NCI-H2081 treated with DMSO at 0.1 percent for 48 hours (cell line): ENCODE results near the gene FIP1L1.
"Not testable (repeated sequence)": the region's sequence is repeated elsewhere in the genome, so short reads cannot be mapped to it uniquely, and the experiment has no call there.

Source experiments
- DNase-seq: peaks from one replicate; lab custom pipeline; 2025; lab: John Stamatoyannopoulos, UW

The FIP1L1 gene

GRCh38 chr4:53376900-53377299 is 541 bp upstream of the FIP1L1 start:
- DNase-seq = no peak

DNA sequence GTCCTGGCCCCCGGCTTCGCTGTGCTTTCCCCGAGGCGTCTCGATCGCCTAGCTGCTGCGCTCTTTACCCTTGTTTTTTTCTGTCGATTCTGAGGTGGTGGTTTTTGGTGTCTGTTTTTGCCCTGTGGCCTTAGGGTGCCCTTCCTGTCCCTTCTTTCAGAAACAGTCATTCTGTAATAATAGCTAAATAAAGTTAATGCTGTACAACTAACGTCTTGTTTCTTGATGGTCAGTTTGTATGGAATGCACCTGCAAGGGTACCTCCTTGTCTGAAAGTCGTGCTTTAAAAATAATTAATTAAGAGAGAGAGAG is 686 bp downstream of the FIP1L1 start:
- DNase-seq = no peak

GRCh38 chr4:53380221-53380620 is 2.8 kb downstream of the FIP1L1 start:
- DNase-seq = no peak

- DNase-seq = not testable (repeated sequence)
These were observed 32.0 kb downstream of the FIP1L1 start for GRCh38 chr4:53409479-53409878.

GRCh38 chr4:53419208-53419607 is 41.8 kb downstream of the FIP1L1 start:
- no peak for DNase-seq

DNA sequence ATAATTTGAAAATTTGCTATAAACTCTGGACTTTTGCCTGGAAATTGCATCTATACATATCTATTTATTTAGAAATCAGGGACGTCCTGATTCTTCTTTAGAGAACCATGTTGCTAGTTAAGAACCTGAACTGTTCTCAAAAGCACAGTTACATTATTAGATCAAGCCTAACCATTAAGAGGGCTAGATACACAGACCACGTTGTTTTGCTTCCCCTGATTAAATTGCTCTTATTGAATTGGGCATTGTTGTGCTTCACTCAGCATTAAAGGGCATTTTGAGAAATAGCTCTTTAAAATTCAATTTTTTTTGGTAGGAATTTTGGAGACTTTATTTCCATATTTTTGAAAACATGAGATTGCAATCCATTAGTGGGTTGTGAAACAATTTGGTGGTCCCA is 44.4 kb downstream of the FIP1L1 start:
- no peak for DNase-seq

GRCh38 chr4:53422367-53422766 is 44.9 kb downstream of the FIP1L1 start:
- DNase-seq = no peak

DNA sequence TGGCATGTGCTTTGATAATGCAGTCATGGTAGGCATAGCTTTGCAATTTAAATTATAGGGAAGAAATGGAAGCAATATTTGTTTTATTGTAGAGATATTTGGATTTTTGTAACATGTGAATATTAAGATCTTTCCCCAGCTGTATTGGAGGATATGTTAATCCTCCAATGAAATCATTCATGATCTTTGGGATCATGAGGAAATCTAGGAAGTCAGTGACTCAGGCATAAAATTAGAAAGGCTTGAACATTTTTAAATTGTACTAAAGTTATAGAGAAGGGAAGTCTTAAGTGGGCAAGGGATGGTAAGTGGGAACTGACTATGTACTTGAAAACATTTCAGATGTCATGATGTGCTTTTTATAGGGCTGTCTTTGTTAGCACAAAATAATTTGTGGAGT is 46.8 kb downstream of the FIP1L1 start:
- DNase-seq = no peak

GRCh38 chr4:53427366-53427765 is 49.9 kb downstream of the FIP1L1 start:
- DNase-seq = no peak

DNA sequence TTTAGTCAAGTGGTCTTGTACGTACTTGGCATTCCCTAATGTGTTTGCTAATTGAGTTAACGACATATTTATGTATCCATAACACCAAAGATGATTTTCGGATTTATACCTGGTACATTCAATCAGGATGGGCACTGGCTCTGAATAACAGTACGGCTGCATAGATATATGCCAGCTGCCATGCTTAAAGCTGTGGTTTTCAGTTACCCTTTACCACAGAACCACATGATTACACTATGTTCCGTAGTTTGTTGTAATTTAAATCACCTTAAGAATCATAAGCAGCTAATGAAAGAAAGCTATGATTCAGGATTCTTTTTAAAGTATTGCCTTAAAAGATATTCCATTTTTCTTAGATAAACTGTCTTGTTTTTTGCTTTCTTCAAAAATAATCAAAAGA is 53.6 kb downstream of the FIP1L1 start:
- no peak for DNase-seq

DNA sequence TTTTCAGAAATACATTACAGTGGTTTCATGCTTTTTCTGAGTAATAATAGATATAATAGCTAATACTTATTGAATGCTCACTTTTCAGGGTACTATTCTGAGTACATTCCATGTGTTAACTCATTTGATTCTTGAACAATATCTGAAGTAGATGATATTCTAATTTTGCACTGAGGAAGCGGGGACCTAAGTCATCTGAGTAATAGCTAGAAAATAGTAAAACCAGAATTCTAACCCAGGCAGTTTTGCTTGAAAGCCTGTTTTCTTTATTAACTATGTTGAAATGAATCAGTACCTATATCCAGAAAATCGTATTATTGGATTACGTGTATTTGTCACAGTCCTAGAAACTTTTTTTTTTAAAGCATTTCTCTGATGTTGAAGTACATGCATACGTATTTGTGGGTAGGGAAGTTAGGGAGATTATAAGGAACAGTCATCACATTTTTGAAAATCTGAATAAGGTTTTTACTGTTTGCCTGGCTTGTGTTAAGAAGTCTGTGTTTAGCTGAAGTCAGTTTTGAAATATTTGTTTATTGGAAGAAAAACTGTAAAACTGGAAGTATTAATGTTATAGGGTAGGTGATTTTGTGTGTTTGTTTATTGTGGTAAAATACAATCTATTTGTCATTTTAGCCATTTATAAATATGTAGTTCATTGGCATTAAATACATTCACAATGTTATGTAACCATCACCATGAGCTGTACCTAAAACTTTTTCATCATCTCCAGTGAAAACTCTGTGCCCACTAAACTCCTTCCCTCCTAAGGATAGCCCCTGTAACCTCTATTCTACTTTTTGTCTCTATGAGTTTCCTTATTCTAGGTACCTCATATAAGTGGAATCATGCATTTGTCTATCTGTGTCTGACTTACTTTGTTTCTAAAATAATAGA is 55.3 kb downstream of the FIP1L1 start:
- no peak for DNase-seq

DNA sequence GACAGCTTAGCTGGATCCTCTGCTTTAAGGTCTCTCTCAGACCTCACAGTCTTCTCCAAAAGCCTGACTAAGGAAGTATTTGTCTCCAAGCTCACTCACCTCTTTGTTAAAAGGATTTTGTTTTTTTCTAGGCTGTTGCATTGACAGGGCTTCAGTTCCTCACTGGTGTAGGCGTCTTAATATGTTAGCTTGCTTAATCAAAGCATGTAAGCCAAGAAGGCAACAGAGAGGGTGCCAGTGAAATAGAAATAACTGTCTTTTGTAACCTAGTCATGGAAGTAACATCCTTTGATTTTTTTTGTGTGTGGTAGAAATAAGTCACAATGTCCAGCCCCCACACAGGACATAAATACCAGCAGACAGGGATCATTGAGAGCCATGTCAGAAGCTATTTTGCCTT is 58.8 kb downstream of the FIP1L1 start:
- no peak for DNase-seq

DNA sequence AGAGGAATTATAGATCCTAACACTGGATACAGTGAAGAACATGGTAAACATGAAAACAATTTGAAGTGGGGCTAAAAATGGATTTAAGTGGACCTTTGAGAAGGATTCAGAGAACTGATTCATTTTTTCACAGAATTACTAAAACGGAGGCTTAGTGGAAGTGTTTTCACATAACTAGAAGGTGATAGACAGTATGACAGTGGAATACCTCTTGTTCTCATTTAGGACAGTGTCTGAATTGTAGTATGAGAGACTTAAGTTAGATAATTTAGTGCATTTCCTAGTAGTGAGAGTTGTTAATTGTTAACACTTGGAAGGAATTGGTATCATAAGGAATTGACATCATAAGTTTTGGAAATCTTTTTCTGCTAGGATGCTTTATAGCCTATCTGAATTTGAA is 64.1 kb downstream of the FIP1L1 start:
- DNase-seq = no peak

DNA sequence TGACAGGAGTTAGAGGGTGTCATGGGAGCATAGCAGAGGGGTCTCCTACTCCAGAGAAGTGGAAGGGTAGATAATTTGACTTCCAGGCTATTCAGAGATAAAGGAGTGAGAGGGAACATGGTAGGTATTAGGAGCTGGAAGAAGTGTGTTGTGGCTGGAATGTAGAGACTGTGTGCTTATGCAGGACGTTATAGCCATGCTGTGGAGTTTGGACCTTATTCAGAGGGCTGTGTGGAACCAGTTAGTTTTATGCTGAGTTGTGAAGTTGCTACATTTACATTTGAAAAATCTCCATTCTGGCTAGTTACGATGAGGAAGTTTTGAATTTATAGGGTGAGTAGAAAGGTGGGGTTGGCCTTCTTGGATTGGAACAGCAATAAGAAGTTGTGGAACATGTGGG is 67.5 kb downstream of the FIP1L1 start:
- no peak for DNase-seq

DNA sequence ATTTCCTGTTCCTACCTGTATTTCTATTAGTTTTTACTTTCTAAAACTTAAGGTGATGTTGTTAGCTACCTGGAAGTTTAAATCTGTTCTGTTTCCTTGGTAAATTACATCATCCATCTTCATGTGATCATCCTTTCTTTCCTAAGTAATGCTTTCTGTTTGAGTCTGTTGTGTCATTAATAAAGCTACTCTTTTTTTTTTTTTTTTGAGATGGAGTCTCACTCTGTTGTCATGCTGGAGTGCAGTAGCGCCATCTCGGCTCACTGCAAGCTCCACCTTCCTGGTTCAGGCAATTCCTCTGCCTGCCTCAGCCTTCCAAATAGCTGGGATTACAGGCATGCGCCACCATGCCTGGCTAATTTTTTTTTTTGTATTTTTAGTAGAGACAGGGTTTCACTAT is 73.3 kb downstream of the FIP1L1 start:
- no peak for DNase-seq

DNA sequence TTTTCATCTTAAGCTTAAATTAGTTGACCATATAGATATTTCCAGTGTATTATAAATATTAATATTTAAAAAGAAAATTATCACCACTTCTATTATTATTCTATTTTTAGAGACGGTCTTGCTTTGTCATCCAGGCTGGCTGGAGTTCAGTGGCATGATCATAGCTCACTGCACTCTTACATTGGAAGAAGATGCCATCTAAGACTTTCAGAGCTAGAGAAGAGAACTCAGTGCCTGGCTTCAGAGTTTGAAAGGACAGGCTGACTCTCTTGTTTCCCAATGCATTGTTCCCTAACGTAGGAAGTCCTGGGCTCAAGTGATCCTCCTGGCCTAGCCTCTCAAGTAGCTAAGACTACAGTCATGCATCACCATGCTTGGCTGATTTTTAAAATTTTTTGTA is 75.9 kb downstream of the FIP1L1 start:
- no peak for DNase-seq

- DNase-seq = no peak
These were observed 78.3 kb downstream of the FIP1L1 start for GRCh38 chr4:53455766-53456165.

DNA sequence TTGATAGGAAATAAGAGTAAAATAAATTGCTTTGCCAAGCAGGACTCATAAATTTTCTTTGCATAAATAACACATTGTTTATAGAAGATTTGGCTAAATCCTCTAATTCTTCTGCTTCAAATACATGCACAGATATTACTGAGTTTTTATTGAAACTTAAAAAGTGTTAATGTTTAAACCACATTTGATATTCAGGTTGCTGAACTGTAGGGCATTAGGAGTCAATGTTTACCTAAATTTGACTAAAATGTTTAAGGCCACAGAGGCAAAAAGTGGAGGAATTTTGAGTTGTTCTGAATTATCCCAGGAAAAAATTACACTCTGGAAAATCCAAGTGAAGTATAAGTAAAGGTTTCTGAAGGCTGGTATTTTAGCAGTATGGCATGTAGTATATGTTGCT is 78.7 kb downstream of the FIP1L1 start:
- no peak for DNase-seq

DNA sequence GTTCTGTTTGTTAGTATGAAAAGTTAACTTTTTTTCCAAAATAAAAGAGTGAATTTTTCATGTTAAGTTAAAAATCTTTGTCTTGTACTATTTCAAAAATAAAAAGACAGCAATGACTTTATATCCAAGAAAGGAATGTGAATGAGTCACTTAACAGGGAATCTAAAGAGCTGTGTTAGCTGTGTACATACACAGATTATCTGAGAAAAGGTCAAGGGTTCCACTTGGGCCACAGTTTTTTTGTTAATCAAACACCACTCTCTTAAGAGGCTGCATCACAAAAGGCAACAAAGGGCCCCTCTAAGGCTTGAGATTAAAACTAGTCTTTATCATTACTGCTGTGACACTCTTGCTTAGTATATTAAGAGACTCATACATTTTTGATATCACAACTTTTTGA is 82.1 kb downstream of the FIP1L1 start:
- DNase-seq = no peak

DNA sequence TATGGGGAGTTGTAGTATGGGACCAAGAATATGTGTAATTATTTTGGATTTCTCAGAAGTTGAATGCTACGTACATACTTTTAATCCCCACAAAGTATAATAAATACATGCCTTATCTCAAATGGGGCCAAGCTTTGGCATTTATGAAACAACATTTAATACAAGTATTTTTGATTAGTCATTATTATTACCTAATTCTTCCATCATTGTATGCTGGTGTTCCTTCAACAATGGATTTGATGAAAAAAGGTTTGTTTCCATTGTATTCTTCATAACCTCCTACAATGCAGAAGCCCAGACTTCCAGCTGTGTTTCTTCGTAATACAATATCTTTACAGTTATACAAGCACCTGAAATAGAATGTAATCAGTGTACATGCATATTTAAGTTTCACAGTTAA is 83.8 kb downstream of the FIP1L1 start:
- no peak for DNase-seq

GRCh38 chr4:53463340-53463739 is 85.9 kb downstream of the FIP1L1 start:
- DNase-seq = no peak

- DNase-seq = no peak
These were observed 87.8 kb downstream of the FIP1L1 start for GRCh38 chr4:53465281-53465680.

GRCh38 chr4:53465891-53466290 is 88.5 kb downstream of the FIP1L1 start:
- DNase-seq = no peak

GRCh38 chr4:53466576-53466975 is 89.1 kb downstream of the FIP1L1 start:
- not testable (repeated sequence) for DNase-seq
